LNCaP clone FGC (cell line): ENCODE data around the gene VAV1.
"Not testable (repeated sequence)": the region's sequence is repeated elsewhere in the genome, so short reads cannot be mapped to it uniquely, and the experiment has no call there.

Source experiments
- DNase-seq: peaks from one replicate; pipeline ENCODE4 v3.0.0-alpha.2; 2011; ENCODE audit warnings: low read depth
- H3K4me3 ChIP-seq: 2 replicates; pipeline ENCODE4 v1.5.1; 2011; ENCODE audit warnings: mild to moderate bottlenecking, low read depth, low read length, control low read depth
- TF ChIP-seq, protein P1 (sequence below): IDR thresholded peaks from 2 replicates; pipeline ENCODE4 v1.5.1; 2012; ENCODE audit warnings: mild to moderate bottlenecking; ENCODE audit not compliant: control insufficient read depth, insufficient read depth; ENCODE audit errors: extremely low read depth

Gene VAV1

DNA sequence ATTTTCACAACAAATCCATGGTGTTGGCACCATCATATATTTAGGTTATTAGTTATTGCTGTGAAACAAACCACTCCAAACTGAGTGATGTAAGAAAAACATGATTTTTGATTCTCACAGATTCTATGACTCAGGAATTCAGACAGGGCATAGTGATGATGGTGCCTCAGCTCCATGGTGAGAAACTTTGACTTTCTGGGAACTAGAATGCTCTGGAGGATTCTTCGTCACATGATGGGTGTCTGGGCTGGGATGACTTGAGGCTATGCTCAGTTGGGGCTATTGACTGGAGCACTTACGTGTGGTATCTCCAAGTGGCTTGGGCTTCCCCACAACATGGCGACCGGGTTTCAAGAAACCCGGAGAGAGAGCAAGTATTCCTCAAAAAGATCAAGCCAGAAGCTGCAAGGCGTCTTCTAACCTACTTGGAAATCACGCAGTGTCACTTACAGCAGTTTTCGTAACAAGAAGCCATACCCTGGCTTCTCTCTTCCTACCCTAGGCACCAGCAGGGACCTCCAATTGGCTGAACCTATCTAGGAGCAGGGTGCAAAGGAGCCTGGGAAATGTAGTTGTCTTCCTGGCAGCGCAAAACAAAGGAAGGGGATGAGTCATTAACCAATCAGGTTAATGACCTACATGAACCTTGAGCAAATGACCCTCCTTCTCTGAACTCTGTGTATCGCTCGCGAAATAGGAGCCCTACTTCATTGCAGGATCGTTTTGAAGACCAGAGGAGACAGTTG, 22.4 kb downstream of the VAV1 start:
- TF ChIP-seq, protein P1, sequence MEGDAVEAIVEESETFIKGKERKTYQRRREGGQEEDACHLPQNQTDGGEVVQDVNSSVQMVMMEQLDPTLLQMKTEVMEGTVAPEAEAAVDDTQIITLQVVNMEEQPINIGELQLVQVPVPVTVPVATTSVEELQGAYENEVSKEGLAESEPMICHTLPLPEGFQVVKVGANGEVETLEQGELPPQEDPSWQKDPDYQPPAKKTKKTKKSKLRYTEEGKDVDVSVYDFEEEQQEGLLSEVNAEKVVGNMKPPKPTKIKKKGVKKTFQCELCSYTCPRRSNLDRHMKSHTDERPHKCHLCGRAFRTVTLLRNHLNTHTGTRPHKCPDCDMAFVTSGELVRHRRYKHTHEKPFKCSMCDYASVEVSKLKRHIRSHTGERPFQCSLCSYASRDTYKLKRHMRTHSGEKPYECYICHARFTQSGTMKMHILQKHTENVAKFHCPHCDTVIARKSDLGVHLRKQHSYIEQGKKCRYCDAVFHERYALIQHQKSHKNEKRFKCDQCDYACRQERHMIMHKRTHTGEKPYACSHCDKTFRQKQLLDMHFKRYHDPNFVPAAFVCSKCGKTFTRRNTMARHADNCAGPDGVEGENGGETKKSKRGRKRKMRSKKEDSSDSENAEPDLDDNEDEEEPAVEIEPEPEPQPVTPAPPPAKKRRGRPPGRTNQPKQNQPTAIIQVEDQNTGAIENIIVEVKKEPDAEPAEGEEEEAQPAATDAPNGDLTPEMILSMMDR: no peak
- DNase-seq: no peak
- H3K4me3 ChIP-seq: no peak overlapping the region

DNA sequence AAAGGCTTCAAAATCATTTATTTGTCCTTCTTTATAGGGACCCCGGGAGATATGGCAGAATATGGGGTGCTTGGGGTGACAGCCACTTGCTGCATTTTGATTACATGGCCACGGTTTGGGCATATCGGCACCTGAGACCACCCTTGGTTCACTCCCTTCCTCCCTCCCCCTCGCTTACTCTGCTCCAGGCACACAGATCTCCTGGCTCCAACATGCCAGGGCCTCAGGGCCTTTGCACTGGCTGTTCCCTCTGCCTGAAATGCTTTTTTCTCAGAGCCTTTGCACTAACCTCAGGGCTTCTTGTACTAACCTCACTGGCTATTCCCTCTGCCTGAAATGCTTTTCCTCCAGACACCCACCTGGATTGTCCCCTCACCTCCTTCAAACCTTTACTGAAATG, 23.8 kb downstream of the VAV1 start:
- no peak overlapping the region for H3K4me3 ChIP-seq
- TF ChIP-seq, protein P1: no peak
- DNase-seq: no peak

GRCh38 chr19:6797646-6798045, 25.1 kb downstream of the VAV1 start:
- H3K4me3 ChIP-seq: no peak overlapping the region
- TF ChIP-seq, protein P1: no peak
- no peak for DNase-seq

DNA sequence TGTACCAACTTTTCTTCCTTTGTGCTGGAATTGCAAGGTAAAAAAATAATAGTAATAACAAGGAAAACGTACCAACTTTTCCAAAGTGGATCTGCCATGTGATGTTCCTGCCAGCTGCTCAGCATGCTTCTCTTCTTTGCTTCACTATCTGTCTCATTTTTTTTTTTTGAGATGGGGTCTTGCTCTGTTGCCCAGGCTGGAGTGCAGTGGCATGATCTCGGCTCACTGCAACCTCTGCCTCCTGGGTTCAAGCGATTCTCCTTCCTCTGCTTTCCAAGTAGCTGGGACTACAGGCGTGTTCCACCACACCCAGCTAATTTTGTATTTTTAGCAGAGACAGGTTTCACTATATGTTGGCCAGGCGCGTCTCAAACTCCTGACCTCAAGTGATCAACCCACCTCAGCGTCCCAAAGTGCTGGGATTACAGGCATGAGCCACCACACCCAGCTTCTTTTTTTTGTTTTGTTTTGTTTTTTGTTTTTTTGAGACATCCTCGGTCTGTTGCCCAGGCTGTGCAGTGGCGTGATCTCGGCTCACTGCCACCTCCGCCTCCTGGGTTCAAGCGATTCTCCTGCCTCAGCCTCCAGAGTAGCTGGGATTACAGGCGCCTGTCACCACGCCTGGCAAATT, 27.8 kb downstream of the VAV1 start:
- not testable (repeated sequence) for DNase-seq, H3K4me3 ChIP-seq

DNA sequence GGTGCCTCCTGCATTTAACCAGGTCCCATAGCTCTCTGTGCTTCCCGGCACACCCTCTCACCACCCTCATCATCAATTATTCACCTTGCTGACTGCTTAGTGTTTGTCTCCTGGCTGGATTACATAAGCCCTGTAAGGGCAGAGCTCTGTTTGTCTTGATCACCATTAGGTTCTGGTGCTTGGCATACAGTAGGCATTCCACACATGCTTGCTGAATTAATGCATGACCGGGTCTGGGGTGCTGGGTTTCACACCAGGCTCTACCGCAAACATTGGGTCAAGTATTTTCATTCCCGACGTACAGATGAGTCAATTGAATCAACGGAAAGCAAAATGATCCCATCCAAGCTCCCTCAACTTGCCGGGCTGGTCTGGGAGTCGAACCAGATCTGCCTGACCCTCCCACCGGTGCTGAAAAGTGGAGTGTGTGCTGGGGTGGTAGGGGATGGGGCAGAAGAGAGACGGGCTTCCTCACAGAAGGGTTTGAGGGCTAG, 28.5 kb downstream of the VAV1 start:
- no peak overlapping the region for H3K4me3 ChIP-seq
- DNase-seq: no peak
- TF ChIP-seq, protein P1: no peak

DNA sequence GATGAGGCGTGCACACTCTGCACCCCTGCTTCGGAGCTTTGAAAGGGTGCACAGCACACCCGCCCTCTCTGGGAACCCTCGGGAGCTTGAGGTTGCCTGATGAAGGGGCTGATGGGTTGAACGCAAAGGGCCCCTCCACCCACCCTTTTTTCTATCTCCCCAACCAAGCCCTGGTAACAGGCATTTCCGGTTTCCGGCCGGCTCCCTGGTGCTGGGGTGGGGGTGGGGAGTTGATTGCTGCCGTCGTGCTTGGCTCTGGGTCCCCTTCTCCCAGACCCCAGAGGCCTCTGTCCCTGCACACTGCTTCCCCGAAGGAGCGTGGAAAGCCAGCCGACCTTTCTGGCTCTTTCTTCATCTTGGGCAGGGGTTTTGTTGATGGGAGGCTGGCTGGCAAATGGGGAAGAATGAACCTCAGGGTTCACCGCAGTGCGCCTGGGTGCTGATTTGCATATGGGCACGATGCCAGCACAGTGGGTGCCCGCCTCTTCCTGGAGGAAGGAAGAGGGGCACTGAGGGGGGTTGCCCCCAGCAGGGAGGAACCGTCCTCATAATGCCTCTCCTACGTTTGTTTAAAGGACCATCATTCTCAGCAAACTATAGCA, 29.1 kb downstream of the VAV1 start:
- no peak for DNase-seq
- H3K4me3 ChIP-seq: no peak overlapping the region
- TF ChIP-seq, protein P1: no peak

DNA sequence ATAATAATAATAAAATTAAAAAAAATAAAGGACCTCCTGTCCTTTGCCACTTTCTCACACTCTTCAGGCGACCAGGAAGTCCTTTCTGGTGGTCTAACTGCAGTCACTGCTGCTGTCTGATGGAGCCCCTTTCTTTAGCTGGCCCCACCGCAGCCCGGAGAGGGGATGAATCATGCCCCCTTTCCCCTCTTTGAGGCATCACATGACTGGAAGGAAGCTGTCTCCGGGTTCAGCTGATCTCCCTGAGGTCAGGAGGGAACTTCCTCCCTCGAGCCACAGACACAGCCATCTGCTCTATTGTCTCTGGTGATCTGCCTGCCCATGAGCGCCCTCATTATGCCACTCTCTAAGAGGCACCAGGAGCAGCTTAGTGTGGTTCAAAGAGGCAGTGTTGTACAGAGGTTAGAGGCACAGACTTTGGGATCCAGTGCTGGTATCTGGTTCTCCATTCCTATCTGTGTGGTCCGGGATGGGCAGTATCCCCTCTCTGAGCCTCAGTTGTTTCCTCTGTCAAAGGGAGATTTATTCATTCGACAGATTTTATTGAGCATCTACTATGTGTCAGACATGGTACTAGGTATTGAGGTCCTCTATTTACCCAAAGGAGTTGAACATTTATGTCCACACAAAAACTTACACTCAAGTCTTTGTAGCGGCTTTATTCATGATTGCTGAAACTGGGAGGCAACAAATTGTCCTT, 30.0 kb downstream of the VAV1 start:
- TF ChIP-seq, protein P1: no peak

More for the DNA sequence above, 30.0 kb downstream of the VAV1 start:
- DNase-seq: no peak
- H3K4me3 ChIP-seq: no peak overlapping the region
